Skeletal muscle tissue (tissue), 1 donor: ENCODE measurements around the gene FAM124B. TPM values are rescaled to one million over a fixed set of nuclear protein-coding genes. Genes with fewer than 3 reads are reported as not detected.

Source experiments
- total RNA-seq: library from RNA; depleted of rRNA; stranded (reverse); fragments of >200 nt; gene quantifications from one replicate; pipeline ENCODE4 v1.2.3, GENCODE V29; 2014

The FAM124B gene
- total RNA-seq, 1 donor from 2014 or later, result 12.5 TPM

Other genes with a start within 250 kb of the FAM124B start
- 82.5 TPM for gene CUL3, start 183.3 kb upstream of the FAM124B start, total RNA-seq